H4 (cell line): Measurements from ENCODE around the gene GRK3. TPM values are rescaled to one million over a fixed set of nuclear protein-coding genes. Genes with fewer than 3 reads are reported as not detected.

Experiments used
- DNase-seq: peaks from one replicate; pipeline ENCODE4 v3.0.0-alpha.2; 2015; ENCODE audit warnings: low spot score
- total RNA-seq: library from RNA; depleted of rRNA; stranded (reverse); fragments of >200 nt; shearing (Covaris generic); gene quantifications from 2 replicates; pipeline ENCODE4 v1.2.3, GENCODE V29; 2014

GRK3 gene
- total RNA-seq, 1 experiment from 2014 or later, result 2.2 TPM

DNA sequence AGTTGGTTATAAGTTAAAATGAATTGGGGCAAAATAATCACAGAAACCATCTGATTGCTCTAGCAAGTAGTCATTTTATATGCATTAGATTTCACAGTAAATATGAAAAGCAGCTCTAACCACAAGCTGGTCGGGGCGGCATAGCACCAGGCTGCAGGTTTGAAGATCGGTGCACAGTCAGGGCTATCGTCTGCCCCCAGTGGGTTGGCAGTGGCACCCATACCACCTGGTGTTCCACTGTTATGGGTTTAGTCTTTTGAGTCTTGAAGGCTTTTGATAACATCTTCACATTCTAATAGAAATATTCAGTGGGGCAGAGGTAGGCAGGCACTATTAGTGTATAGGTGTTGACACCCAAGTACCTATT lies 62.1 kb downstream of the GRK3 start:
- no peak for DNase-seq

- DNase-seq, result peak; percentile 21
Measured at GRCh38 chr22:25627271-25627852, 62.9 kb downstream of the GRK3 start.

DNA sequence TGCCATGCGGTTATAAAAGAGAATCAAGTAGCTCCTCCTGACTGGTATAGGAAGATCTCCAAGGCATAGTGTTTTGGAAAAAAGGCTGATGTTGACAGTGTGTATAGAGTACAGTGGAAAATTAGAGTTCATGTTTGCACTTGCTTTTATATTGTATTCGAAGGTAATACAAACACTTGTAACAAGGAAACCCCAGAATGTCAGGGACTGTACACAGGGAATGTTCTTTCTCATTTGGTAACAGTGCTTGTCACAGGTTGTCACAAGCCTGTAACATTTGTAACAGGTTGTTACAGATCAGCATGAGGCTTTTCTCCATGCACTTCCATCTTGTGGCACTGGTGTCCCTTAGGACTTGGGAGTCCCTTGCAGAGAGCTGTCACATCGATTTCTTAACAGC lies 64.0 kb downstream of the GRK3 start:
- no peak for DNase-seq

DNA sequence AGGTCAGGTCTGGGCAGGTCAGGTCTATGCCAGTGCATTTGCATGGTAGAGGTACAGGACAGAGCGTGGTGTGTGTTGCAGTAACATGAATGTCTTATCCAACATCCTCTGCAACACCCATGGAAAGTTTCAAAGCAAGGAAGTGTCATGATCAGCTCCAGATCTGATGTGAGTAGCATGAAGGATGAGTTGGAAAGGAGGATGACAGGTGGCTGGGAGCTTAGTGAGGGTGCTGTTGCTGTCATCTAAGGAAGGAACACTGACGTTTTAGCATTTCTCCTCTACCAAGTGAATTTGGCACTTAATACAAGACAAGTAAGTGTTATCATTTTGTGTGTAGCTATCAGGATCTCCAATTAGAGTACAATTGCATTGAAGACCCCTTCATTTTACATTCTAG lies 65.1 kb downstream of the GRK3 start:
- no peak for DNase-seq

DNA sequence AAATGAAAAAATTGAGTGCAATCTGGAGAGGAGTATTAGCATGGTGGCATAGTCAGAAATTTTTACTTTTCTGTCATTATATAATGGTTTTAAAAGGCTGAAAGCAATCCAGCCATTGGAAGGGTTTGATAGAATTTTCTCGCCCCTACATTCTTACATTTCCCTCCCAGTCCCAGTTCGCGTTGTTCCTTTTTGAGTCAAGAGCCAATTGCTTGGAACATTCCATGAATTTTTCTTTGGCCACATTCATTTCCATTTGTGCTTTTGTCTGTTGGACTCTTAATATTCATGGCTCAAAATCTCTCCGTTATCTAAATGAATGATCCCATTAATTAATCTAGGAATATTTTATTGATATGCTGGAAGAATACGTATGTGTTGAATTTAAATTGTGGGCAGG lies 66.0 kb downstream of the GRK3 start:
- no peak for DNase-seq

GRCh38 chr22:25636323-25636722 lies 71.8 kb downstream of the GRK3 start:
- no peak for DNase-seq

GRCh38 chr22:25637032-25637431 lies 72.6 kb downstream of the GRK3 start:
- no peak for DNase-seq

DNA sequence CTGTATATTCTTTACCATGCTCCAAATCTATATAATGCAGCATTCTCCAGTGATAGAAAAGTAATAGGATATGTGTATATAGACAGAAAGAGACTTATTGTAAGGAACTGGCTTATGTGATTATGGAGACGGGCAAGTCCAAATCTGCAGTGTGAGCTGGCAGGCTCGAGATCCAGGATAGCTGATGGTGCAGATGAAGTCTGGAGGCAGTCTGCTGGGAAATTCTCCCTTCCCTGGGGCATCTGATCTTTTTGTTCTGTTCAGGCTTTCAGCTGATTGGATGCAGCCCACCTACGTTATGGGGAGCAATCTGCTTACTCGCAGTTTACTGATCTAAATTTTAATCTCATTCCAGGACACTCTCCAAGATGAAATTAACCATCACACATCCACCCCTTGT lies 73.2 kb downstream of the GRK3 start:
- no peak for DNase-seq

DNA sequence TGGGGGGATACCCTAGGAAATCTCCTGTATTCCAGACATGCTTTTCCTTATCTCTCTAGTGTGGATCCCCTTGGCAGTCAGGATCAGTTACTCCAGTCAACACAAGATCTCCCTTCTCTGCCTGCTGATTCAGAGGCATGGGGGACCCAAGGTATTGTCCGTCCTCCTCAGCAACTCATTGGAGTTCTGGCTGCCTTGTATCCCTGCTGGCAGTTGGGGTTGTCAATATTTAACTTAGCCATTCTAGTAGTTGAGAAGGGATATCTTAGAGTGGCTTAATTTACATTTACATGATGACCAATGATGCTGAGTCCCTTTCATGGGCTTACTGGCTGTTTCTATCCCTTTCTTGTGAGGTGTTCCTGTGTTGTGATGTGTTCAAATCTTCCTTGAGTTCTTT lies 74.2 kb downstream of the GRK3 start:
- DNase-seq, result no peak

DNA sequence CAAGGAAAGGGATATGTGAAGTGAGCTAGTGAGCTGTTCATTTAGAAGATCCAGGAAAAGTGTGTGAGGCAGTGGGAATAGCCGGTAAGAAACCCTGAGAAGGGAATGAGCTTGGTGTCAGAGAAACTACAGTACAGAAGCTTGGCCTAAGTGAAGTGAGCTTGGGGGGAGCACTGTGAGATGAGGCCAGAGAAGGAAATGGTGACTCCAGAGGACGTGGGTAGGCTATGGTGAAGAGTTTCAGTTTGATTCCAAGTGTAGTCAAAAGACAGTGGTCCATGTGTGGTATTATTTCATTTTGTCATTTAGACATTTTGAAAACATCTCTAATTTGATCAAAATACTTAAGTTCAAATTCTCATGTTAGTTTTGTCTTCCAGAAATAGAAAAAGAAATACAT lies 77.2 kb downstream of the GRK3 start:
- DNase-seq, result no peak

DNA sequence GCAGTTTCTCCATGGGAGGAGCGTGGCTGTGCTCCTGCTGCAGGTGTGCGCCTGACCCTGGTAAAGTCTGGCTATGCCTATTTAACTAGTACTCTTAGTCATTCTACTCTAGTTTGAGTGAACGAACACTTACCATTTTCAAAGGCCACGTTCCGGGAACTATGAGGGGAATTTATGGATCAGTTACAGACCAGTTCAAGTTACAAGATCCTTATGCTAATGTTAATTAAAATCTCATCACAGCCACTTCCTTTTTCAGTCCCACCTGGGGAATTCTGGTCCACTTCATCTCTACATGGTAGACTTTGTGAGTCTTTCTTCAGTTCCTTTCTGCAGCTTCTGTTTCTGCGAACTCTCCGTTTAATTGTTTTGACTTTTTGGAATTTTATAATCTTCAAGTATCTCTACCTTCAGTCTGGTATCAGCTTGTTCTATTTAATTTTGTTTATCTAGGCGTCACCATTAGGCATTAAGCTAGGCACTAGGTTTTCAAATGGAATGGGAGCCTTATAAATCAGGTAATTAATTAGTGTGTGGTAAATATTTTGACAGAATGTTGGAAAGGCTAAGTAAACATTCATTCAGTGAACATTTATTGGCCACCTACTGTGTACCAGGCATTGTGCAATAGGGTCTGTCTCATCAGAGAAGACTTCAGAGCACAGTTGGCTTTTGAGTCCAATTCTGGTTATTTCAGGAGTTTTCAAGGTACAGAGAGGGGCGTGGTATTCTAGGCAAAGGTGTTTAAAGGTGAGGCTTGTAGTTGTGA lies 78.9 kb downstream of the GRK3 start:
- DNase-seq, result no peak

DNA sequence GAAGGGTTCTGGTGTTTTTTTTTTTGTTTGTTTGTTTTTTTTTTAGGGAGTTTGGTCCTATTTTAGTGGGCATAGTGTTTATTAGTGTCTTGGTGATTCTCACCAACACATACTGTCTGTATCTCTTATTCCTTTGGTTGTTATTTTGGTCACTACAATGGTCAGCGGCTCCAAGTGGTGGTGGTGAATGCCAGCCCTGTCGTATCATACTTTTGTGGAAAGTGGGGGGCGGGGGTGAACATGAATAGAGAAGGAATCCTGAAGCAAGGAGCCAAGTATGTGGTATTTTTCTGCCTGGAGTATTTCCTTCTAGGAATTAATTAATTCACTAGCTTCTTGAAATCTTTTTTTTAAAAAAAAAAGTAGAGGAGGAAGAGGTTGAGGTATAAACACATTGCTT lies 79.6 kb downstream of the GRK3 start:
- no peak for DNase-seq

- DNase-seq, result no peak
Measured at GRCh38 chr22:25645266-25645665, 80.8 kb downstream of the GRK3 start.

DNA sequence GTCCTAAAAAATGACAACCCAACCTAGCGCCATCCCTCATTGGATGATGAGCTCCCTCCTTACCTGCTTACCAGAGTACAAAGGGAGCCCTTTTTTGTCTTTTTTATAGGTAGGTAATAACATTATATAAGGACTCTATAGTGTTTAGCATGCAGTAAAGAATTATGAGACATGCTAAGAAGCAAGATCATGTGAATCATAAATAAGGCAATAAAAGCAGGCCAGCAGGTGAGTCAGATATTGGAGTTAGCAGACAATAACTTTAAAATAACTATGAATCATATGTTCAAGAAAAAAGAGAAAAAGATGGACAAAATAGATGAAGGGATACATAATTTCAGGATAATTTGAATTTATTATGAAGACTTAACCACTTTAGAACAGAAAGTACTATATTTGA lies 81.5 kb downstream of the GRK3 start:
- DNase-seq, result no peak

GRCh38 chr22:25650833-25651232 lies 86.4 kb downstream of the GRK3 start:
- no peak for DNase-seq

GRCh38 chr22:25651332-25652085 lies 87.0 kb downstream of the GRK3 start:
- DNase-seq, result no peak

GRCh38 chr22:25654676-25655075 lies 90.2 kb downstream of the GRK3 start:
- DNase-seq, result no peak

DNA sequence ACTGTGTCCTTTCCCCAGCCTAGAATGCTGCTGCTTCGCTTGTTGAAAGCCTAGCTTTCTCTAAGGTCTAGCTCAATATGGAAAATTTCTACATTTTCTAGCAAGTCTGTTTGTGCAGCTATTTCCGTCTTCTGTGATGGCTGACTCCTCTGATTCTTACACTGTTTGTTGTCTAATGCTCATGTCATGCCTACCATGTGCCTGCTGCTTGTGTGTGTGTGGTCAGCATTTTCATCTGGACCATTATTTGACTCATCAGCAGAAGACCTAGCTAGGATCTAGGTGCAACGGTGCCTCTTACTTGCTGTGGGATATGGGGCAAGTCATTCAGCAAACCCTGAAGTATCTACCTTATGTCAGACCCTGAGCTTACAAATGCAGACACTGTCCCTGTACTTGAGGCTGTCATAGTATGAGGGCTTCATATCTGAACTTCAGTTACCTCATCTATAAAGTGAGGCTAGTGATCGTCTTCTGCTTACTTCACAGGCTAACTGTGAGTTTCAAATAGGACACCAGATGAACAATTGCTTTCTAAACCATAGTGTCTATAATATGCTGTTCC lies 91.0 kb downstream of the GRK3 start:
- DNase-seq, result no peak

GRCh38 chr22:25656724-25657123 lies 92.2 kb downstream of the GRK3 start:
- DNase-seq, result no peak

DNA sequence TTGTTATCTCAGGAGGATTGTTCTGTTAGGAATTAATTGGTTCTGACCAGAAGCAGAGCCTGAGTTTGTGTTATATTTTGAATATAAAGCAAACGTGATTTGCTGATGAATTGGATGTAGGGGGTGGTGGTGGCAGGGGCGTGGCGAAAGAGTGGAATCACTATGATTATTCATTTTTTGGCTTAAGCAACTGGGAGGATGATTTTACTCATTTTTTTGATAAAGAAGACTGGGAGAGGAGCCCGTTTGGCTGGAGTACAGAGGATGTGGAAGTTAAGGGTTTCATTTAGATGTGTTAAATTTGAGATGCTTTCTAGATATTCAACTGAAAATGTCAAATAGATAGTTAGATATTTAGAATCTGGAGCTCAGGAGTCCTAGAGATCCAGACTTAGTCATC lies 94.2 kb downstream of the GRK3 start:
- no peak for DNase-seq

DNA sequence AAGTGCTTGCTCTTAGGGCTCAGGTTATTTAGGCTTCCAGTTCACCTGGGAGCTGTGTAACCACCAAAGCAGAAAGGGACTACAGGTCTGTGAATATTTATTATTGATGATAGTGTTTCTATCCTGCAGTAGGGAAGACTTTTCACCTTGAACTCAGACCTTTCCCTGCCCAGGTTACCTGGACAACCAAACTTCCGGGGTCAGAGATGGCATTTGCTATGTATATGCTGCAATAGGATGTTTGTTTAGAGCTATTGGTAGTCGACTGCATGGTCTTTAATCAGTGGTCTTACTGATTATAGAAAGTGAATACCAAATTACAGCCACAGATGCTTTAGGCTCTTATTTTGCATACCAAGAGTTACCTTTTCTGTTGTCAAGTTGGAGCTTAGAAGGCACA lies 94.9 kb downstream of the GRK3 start:
- no peak for DNase-seq

GRCh38 chr22:25660336-25660735 lies 95.9 kb downstream of the GRK3 start:
- DNase-seq, result no peak

GRCh38 chr22:25661073-25661472 lies 96.6 kb downstream of the GRK3 start:
- DNase-seq, result no peak
